Measurements from ENCODE around the gene TSC22D1. TPM values are rescaled to one million over a fixed set of nuclear protein-coding genes. Genes with fewer than 3 reads are reported as not detected.

TSC22D1 gene
- total RNA-seq, 2 experiments from 2014 or later, result 4.4 to 5.6 TPM

GRCh38 chr13:44591316-44591715 is 15.2 kb upstream of the TSC22D1 start:
- Mint-ChIP-seq H3K36me3 (no peaks in the 10 kb centered on the region), H3K9me3 (peaks cover 5% of the 10 kb centered on the region), H3K4me3 (no peak overlapping the region), H3K27ac (no peak overlapping the region), H3K27me3 (peaks cover 8% of the 10 kb centered on the region), H3K4me1 (ENCODE audit: low read depth) (no peaks in the 10 kb centered on the region)
- no peak for DNase-seq
- intact Hi-C loops (cut with micrococcal nuclease), result no loop called here
- ChIA-PET CTCF (no interaction called here), POLR2A (no interaction called here)

- no peak overlapping the region for H3K4me3 Mint-ChIP-seq
- CTCF ChIA-PET, result no interaction called here
- intact Hi-C loops (cut with micrococcal nuclease), result no loop called here
- H3K36me3 Mint-ChIP-seq, result no peaks in the 10 kb centered on the region
- no peak overlapping the region for H3K27ac Mint-ChIP-seq
- H3K4me1 Mint-ChIP-seq (ENCODE audit: low read depth), result peaks cover 4% of the 10 kb centered on the region
- H3K27me3 Mint-ChIP-seq, result peaks cover 5% of the 10 kb centered on the region
- H3K9me3 Mint-ChIP-seq, result no peaks in the 10 kb centered on the region
- POLR2A ChIA-PET, result no interaction called here
- DNase-seq, result no peak
These were observed 7.0 kb upstream of the TSC22D1 start for GRCh38 chr13:44583137-44583536.

GRCh38 chr13:44578067-44578400 is 1.9 kb upstream of the TSC22D1 start:
- ChIA-PET POLR2A (interaction anchor here (0.6 kb wide), 1 partner anchor 70 kb away, joined by 3 read pairs; no protein-coding TSS in a partner anchor), CTCF (no interaction called here)
- intact Hi-C loops (cut with micrococcal nuclease), result loop anchor here (1.0 to 5.0 kb wide), 5 partner anchors 70 to 701 kb away; partner anchors contain the start of genes CCDC122 and LACC1
- peaks cover 34% of the 10 kb centered on the region for H3K4me1 Mint-ChIP-seq (ENCODE audit: low read depth)
- peaks cover 3% of the 10 kb centered on the region for H3K36me3 Mint-ChIP-seq
- H3K27me3 Mint-ChIP-seq, result peaks cover 2% of the 10 kb centered on the region
- DNase-seq, result no peak
- H3K9me3 Mint-ChIP-seq, result no peaks in the 10 kb centered on the region
- H3K4me3 Mint-ChIP-seq, result peak overlapping the region; percentile 93
- peak overlapping the region; percentile 66 for H3K27ac Mint-ChIP-seq

- peak overlapping the region; percentile 85 for H3K27ac Mint-ChIP-seq
- DNase-seq, result peak; percentile 96
- peak overlapping the region; percentile 93 for H3K4me3 Mint-ChIP-seq
- intact Hi-C loops (cut with micrococcal nuclease), result loop anchor here (1.0 to 5.0 kb wide), 11 partner anchors 71 to 764 kb away; partner anchors contain the start of genes CCDC122, GPALPP1, LACC1 and NUFIP1
- H3K36me3 Mint-ChIP-seq, result peaks cover 3% of the 10 kb centered on the region
- H3K27me3 Mint-ChIP-seq, result peaks cover 2% of the 10 kb centered on the region
- ChIA-PET CTCF (no interaction called here), POLR2A (no interaction called here)
- H3K9me3 Mint-ChIP-seq, result no peaks in the 10 kb centered on the region
- H3K4me1 Mint-ChIP-seq (ENCODE audit: low read depth), result peaks cover 39% of the 10 kb centered on the region
These were observed 1.3 kb upstream of the TSC22D1 start for GRCh38 chr13:44577236-44578066.

- no peak for DNase-seq
- peaks cover 3% of the 10 kb centered on the region for H3K36me3 Mint-ChIP-seq
- CTCF ChIA-PET, result interaction anchor here (0.6 kb wide), 2 partner anchors 14 to 95 kb away, joined by 3 read pairs; no protein-coding TSS in a partner anchor
- POLR2A ChIA-PET, result no interaction called here
- H3K27me3 Mint-ChIP-seq, result peaks cover 2% of the 10 kb centered on the region
- H3K27ac Mint-ChIP-seq, result peak overlapping the region; percentile 85
- intact Hi-C loops (cut with micrococcal nuclease), result loop anchor here (1.0 to 5.0 kb wide), 10 partner anchors 92 to 765 kb away; partner anchors contain the start of genes CCDC122, GPALPP1, LACC1 and NUFIP1
- peak overlapping the region; percentile 93 for H3K4me3 Mint-ChIP-seq
- peaks cover 43% of the 10 kb centered on the region for H3K4me1 Mint-ChIP-seq (ENCODE audit: low read depth)
- H3K9me3 Mint-ChIP-seq, result no peaks in the 10 kb centered on the region
These were observed 463 bp upstream of the TSC22D1 start for GRCh38 chr13:44576351-44577235.

GRCh38 chr13:44575035-44575434 is 1.1 kb downstream of the TSC22D1 start:
- H3K9me3 Mint-ChIP-seq, result no peaks in the 10 kb centered on the region
- H3K27ac Mint-ChIP-seq, result peak overlapping the region; percentile 78
- peak overlapping the region; percentile 90 for H3K4me3 Mint-ChIP-seq
- peaks cover 2% of the 10 kb centered on the region for H3K27me3 Mint-ChIP-seq
- CTCF ChIA-PET, result no interaction called here
- H3K4me1 Mint-ChIP-seq (ENCODE audit: low read depth), result peaks cover 43% of the 10 kb centered on the region
- DNase-seq, result no peak
- peaks cover 3% of the 10 kb centered on the region for H3K36me3 Mint-ChIP-seq
- intact Hi-C loops (cut with micrococcal nuclease), result loop anchor here (5.0 kb wide), 4 partner anchors 192 to 698 kb away; partner anchors contain the start of genes CCDC122 and LACC1
- POLR2A ChIA-PET, result no interaction called here

GRCh38 chr13:44574466-44574855 is 1.7 kb downstream of the TSC22D1 start:
- H3K27ac Mint-ChIP-seq, result no peak overlapping the region
- H3K36me3 Mint-ChIP-seq, result peaks cover 4% of the 10 kb centered on the region
- ChIA-PET POLR2A (no interaction called here), CTCF (interaction anchor here (2.2 kb wide), 1 partner anchor 91 kb away, joined by 14 read pairs; no protein-coding TSS in a partner anchor)
- H3K4me1 Mint-ChIP-seq (ENCODE audit: low read depth), result peaks cover 48% of the 10 kb centered on the region
- no peak for DNase-seq
- H3K27me3 Mint-ChIP-seq, result peaks cover 2% of the 10 kb centered on the region
- no peaks in the 10 kb centered on the region for H3K9me3 Mint-ChIP-seq
- no peak overlapping the region for H3K4me3 Mint-ChIP-seq
- intact Hi-C loops (cut with micrococcal nuclease), result no loop called here

- intact Hi-C loops (cut with micrococcal nuclease), result no loop called here
- DNase-seq, result peak; percentile 30
- Mint-ChIP-seq H3K9me3 (no peaks in the 10 kb centered on the region), H3K36me3 (peaks cover 4% of the 10 kb centered on the region), H3K4me1 (ENCODE audit: low read depth) (peaks cover 52% of the 10 kb centered on the region), H3K27me3 (peaks cover 2% of the 10 kb centered on the region), H3K4me3 (no peak overlapping the region), H3K27ac (no peak overlapping the region)
- POLR2A ChIA-PET, result no interaction called here
- CTCF ChIA-PET, result interaction anchor here (2.2 kb wide), 1 partner anchor 90 kb away, joined by 14 read pairs; no protein-coding TSS in a partner anchor
These were observed 2.2 kb downstream of the TSC22D1 start for GRCh38 chr13:44573790-44574465.

- intact Hi-C loops (cut with micrococcal nuclease), result no loop called here
- Mint-ChIP-seq H3K4me1 (ENCODE audit: low read depth) (peaks cover 54% of the 10 kb centered on the region), H3K9me3 (no peaks in the 10 kb centered on the region), H3K4me3 (no peak overlapping the region), H3K36me3 (peaks cover 4% of the 10 kb centered on the region), H3K27me3 (no peaks in the 10 kb centered on the region), H3K27ac (no peak overlapping the region)
- CTCF ChIA-PET, result interaction anchor here (2.2 kb wide), 1 partner anchor 89 kb away, joined by 14 read pairs; no protein-coding TSS in a partner anchor
- DNase-seq, result no peak
- POLR2A ChIA-PET, result no interaction called here
These were observed 3.1 kb downstream of the TSC22D1 start for GRCh38 chr13:44573071-44573470.

- Mint-ChIP-seq H3K27ac (no peak overlapping the region), H3K36me3 (peaks cover 3% of the 10 kb centered on the region), H3K9me3 (no peaks in the 10 kb centered on the region), H3K4me3 (no peak overlapping the region), H3K27me3 (no peaks in the 10 kb centered on the region), H3K4me1 (ENCODE audit: low read depth) (peaks cover 23% of the 10 kb centered on the region)
- POLR2A ChIA-PET, result no interaction called here
- CTCF ChIA-PET, result interaction anchor here (1.1 kb wide), 1 partner anchor 15 kb away, joined by 3 read pairs; no protein-coding TSS in a partner anchor
- intact Hi-C loops (cut with micrococcal nuclease), result no loop called here
- no peak for DNase-seq
These were observed 9.5 kb downstream of the TSC22D1 start for GRCh38 chr13:44566601-44567000.

GRCh38 chr13:44565881-44566280 is 10.2 kb downstream of the TSC22D1 start:
- no peak for DNase-seq
- Mint-ChIP-seq H3K4me3 (no peak overlapping the region), H3K4me1 (ENCODE audit: low read depth) (peaks cover 23% of the 10 kb centered on the region), H3K36me3 (peaks cover 3% of the 10 kb centered on the region), H3K27me3 (no peaks in the 10 kb centered on the region), H3K9me3 (no peaks in the 10 kb centered on the region), H3K27ac (no peak overlapping the region)
- intact Hi-C loops (cut with micrococcal nuclease), result no loop called here
- CTCF ChIA-PET, result no interaction called here
- POLR2A ChIA-PET, result no interaction called here

GRCh38 chr13:44564936-44565335 is 11.2 kb downstream of the TSC22D1 start:
- Mint-ChIP-seq H3K27me3 (no peaks in the 10 kb centered on the region), H3K4me1 (ENCODE audit: low read depth) (peaks cover 23% of the 10 kb centered on the region), H3K36me3 (peaks cover 3% of the 10 kb centered on the region), H3K4me3 (no peak overlapping the region), H3K9me3 (no peaks in the 10 kb centered on the region), H3K27ac (no peak overlapping the region)
- intact Hi-C loops (cut with micrococcal nuclease), result no loop called here
- no peak for DNase-seq
- ChIA-PET POLR2A (no interaction called here), CTCF (no interaction called here)

Data from activated CD4-positive, alpha-beta memory T cell treated with anti-CD3 and anti-CD28 coated beads for 36 hours (primary cell).